ENCODE results near the gene UPF2.
A peak's percentile ranks its signal among the peaks of the same experiment; 100 is the strongest.
"Not testable (repeated sequence)": the region's sequence is repeated elsewhere in the genome, so short reads cannot be mapped to it uniquely, and the experiment has no call there.

UPF2 gene

GRCh38 chr10:12018438-12019282 lies 23.9 kb downstream of the UPF2 start:
- peak; percentile 80 for ATAC-seq
- TF ChIP-seq ISL1 (CRISPR knock-in tag; IDR thresholded peaks at IDR 0.05) (peak; percentile 76), ZFP3 (CRISPR knock-in tag; IDR thresholded peaks at IDR 0.05) (no peak)

- TF ChIP-seq ISL1 (CRISPR knock-in tag; IDR thresholded peaks at IDR 0.05) (0 out of 2 replicates have a peak, but pooled peaks have one; percentile 17), TSHZ2 (CRISPR knock-in tag; IDR thresholded peaks at IDR 0.05) (no peak)
- ATAC-seq: no peak
Measured at GRCh38 chr10:12013926-12014325, 28.7 kb downstream of the UPF2 start.

- ATAC-seq: not testable (repeated sequence)
Measured at GRCh38 chr10:12013391-12013790, 29.2 kb downstream of the UPF2 start.

GRCh38 chr10:12010353-12010752 lies 32.3 kb downstream of the UPF2 start:
- no peak for TF ChIP-seq PATZ1 (CRISPR knock-in tag; IDR thresholded peaks at IDR 0.05; ENCODE audit: borderline replicate concordance)
- no peak for TF ChIP-seq TCF4 (CRISPR knock-in tag; IDR thresholded peaks at IDR 0.05; ENCODE audit: borderline replicate concordance)
- no peak for TF ChIP-seq TOX (CRISPR knock-in tag; IDR thresholded peaks at IDR 0.05; ENCODE audit: borderline replicate concordance)
- TF ChIP-seq ZNF8 (CRISPR knock-in tag; IDR thresholded peaks at IDR 0.05): no peak
- TF ChIP-seq ZFP30 (CRISPR knock-in tag; IDR thresholded peaks at IDR 0.05): peak; percentile 98
- TF ChIP-seq CREB5 (CRISPR knock-in tag; IDR thresholded peaks at IDR 0.05; ENCODE audit: low read depth): no peak
- TF ChIP-seq POU6F1 (CRISPR knock-in tag; IDR thresholded peaks at IDR 0.05; ENCODE audit: borderline replicate concordance, low read depth): no peak
- ATAC-seq: no peak

GRCh38 chr10:12008842-12009241 lies 33.8 kb downstream of the UPF2 start:
- TF ChIP-seq ZNF8 (CRISPR knock-in tag; IDR thresholded peaks at IDR 0.05): peak; percentile 85
- not testable (repeated sequence) for ATAC-seq

- ATAC-seq: no peak
- TF ChIP-seq TCF4 (CRISPR knock-in tag; IDR thresholded peaks at IDR 0.05; ENCODE audit: borderline replicate concordance) (no peak), CSRNP3 (CRISPR knock-in tag; IDR thresholded peaks at IDR 0.05) (no peak), ZNF70 (CRISPR knock-in tag; IDR thresholded peaks at IDR 0.05) (no peak), SNAI2 (CRISPR knock-in tag; IDR thresholded peaks at IDR 0.05) (no peak), ZNF8 (CRISPR knock-in tag; IDR thresholded peaks at IDR 0.05) (no peak), TSHZ2 (CRISPR knock-in tag; IDR thresholded peaks at IDR 0.05) (no peak), POU6F1 (CRISPR knock-in tag; IDR thresholded peaks at IDR 0.05; ENCODE audit: borderline replicate concordance, low read depth) (no peak), ZFP3 (CRISPR knock-in tag; IDR thresholded peaks at IDR 0.05) (no peak), ARNTL (CRISPR knock-in tag; IDR thresholded peaks at IDR 0.05; ENCODE audit: borderline replicate concordance, low read depth) (no peak), CSDC2 (CRISPR knock-in tag; IDR thresholded peaks at IDR 0.05) (no peak), TOX (CRISPR knock-in tag; IDR thresholded peaks at IDR 0.05; ENCODE audit: borderline replicate concordance) (no peak), BACH2 (CRISPR knock-in tag; IDR thresholded peaks at IDR 0.05; ENCODE audit: borderline replicate concordance) (no peak)
Measured at GRCh38 chr10:12006671-12007070, 35.9 kb downstream of the UPF2 start.
